Measurements from ENCODE around the gene ASS1.

GRCh38 chr9:130523921-130524320 is 79.2 kb downstream of the ASS1 start:
- no peak for TF ChIP-seq EZH2 (IDR thresholded peaks at IDR 0.05; ENCODE audit: borderline replicate concordance, low read depth, low read length, poor library complexity, severe bottlenecking)
- TF ChIP-seq CTCF (conservative IDR thresholded peaks at IDR 0.05; ENCODE audit: low read depth, low read length): no peak
